ENCODE measurements around the gene STK16.
"Not testable (repeated sequence)": the region's sequence is repeated elsewhere in the genome, so short reads cannot be mapped to it uniquely, and the experiment has no call there.

Gene STK16

GRCh38 chr2:219287116-219287440, 41.8 kb downstream of the STK16 start:
- not testable (repeated sequence) for H3K9ac ChIP-seq (ENCODE audit: low read depth in 1 of 2, low read length in 2 of 2); H3K9me3 ChIP-seq (ENCODE audit: control insufficient read depth in 1 of 2, low read length in 2 of 2); H3K27me3 ChIP-seq (ENCODE audit: control insufficient read depth in 1 of 2, insufficient read depth in 2 of 2, low read length in 2 of 2); H3K4me1 ChIP-seq (ENCODE audit: control insufficient read depth in 1 of 2, insufficient read depth in 2 of 2, low read length in 2 of 2); H3K27ac ChIP-seq (ENCODE audit: low read depth, low read length); H3K4me3 ChIP-seq (ENCODE audit: low read depth in 1 of 2, low read length in 2 of 2)
- peaks cover 19 to 30% of the 10 kb centered on the region in 2 donors for H3K36me3 ChIP-seq (ENCODE audit: control insufficient read depth in 1 of 2, insufficient read depth in 2 of 2, low read length in 2 of 2)

- peaks cover 14 to 26% of the 10 kb centered on the region in 2 donors for H3K36me3 ChIP-seq (ENCODE audit: control insufficient read depth in 1 of 2, insufficient read depth in 2 of 2, low read length in 2 of 2)
- no peak overlapping the region for H3K27ac ChIP-seq (ENCODE audit: low read depth, low read length)
- H3K27me3 ChIP-seq (ENCODE audit: control insufficient read depth in 1 of 2, insufficient read depth in 2 of 2, low read length in 2 of 2), result no peaks in the 10 kb centered on the region
- no peaks in the 10 kb centered on the region for H3K9me3 ChIP-seq (ENCODE audit: control insufficient read depth in 1 of 2, low read length in 2 of 2)
- no peak overlapping the region for H3K4me3 ChIP-seq (ENCODE audit: low read depth in 1 of 2, low read length in 2 of 2)
- H3K4me1 ChIP-seq (ENCODE audit: control insufficient read depth in 1 of 2, insufficient read depth in 2 of 2, low read length in 2 of 2), result no peaks in the 10 kb centered on the region
- H3K9ac ChIP-seq (ENCODE audit: low read depth in 1 of 2, low read length in 2 of 2), result no peak overlapping the region
These were observed 42.4 kb downstream of the STK16 start for GRCh38 chr2:219287580-219288265.

GRCh38 chr2:219289195-219289536, 43.9 kb downstream of the STK16 start:
- Histone ChIP-seq H3K9ac (ENCODE audit: low read depth in 1 of 2, low read length in 2 of 2) (no peak overlapping the region), H3K27ac (ENCODE audit: low read depth, low read length) (no peak overlapping the region), H3K4me3 (ENCODE audit: low read depth in 1 of 2, low read length in 2 of 2) (no peak overlapping the region), H3K4me1 (ENCODE audit: control insufficient read depth in 1 of 2, insufficient read depth in 2 of 2, low read length in 2 of 2) (peaks cover 1 to 2% of the 10 kb centered on the region in 2 donors), H3K27me3 (ENCODE audit: control insufficient read depth in 1 of 2, insufficient read depth in 2 of 2, low read length in 2 of 2) (no peaks in the 10 kb centered on the region), H3K9me3 (ENCODE audit: control insufficient read depth in 1 of 2, low read length in 2 of 2) (no peaks in the 10 kb centered on the region), H3K36me3 (ENCODE audit: control insufficient read depth in 1 of 2, insufficient read depth in 2 of 2, low read length in 2 of 2) (peaks cover 4 to 21% of the 10 kb centered on the region in 2 donors)

GRCh38 chr2:219289537-219290361, 44.5 kb downstream of the STK16 start:
- no peak overlapping the region for H3K4me3 ChIP-seq (ENCODE audit: low read depth in 1 of 2, low read length in 2 of 2)
- no peaks in the 10 kb centered on the region for H3K9me3 ChIP-seq (ENCODE audit: control insufficient read depth in 1 of 2, low read length in 2 of 2)
- H3K27ac ChIP-seq (ENCODE audit: low read depth, low read length), result peak overlapping the region; percentile 32
- peaks cover 4 to 15% of the 10 kb centered on the region in 2 donors for H3K36me3 ChIP-seq (ENCODE audit: control insufficient read depth in 1 of 2, insufficient read depth in 2 of 2, low read length in 2 of 2)
- H3K4me1 ChIP-seq (ENCODE audit: control insufficient read depth in 1 of 2, insufficient read depth in 2 of 2, low read length in 2 of 2), result peaks cover 6% of the 10 kb centered on the region in 2 donors
- H3K27me3 ChIP-seq (ENCODE audit: control insufficient read depth in 1 of 2, insufficient read depth in 2 of 2, low read length in 2 of 2), result no peaks in the 10 kb centered on the region
- no peak overlapping the region for H3K9ac ChIP-seq (ENCODE audit: low read depth in 1 of 2, low read length in 2 of 2)

- peaks cover 10% of the 10 kb centered on the region in 2 donors for H3K4me1 ChIP-seq (ENCODE audit: control insufficient read depth in 1 of 2, insufficient read depth in 2 of 2, low read length in 2 of 2)
- no peak overlapping the region for H3K27ac ChIP-seq (ENCODE audit: low read depth, low read length)
- no peaks in the 10 kb centered on the region for H3K9me3 ChIP-seq (ENCODE audit: control insufficient read depth in 1 of 2, low read length in 2 of 2)
These were observed 45.3 kb downstream of the STK16 start for GRCh38 chr2:219290381-219291171.

GRCh38 chr2:219291394-219291793, 46.1 kb downstream of the STK16 start:
- Histone ChIP-seq H3K9ac (ENCODE audit: low read depth in 1 of 2, low read length in 2 of 2) (no peak overlapping the region), H3K4me3 (ENCODE audit: low read depth in 1 of 2, low read length in 2 of 2) (no peak overlapping the region), H3K27me3 (ENCODE audit: control insufficient read depth in 1 of 2, insufficient read depth in 2 of 2, low read length in 2 of 2) (no peaks in the 10 kb centered on the region), H3K27ac (ENCODE audit: low read depth, low read length) (no peak overlapping the region), H3K9me3 (ENCODE audit: control insufficient read depth in 1 of 2, low read length in 2 of 2) (no peaks in the 10 kb centered on the region), H3K4me1 (ENCODE audit: control insufficient read depth in 1 of 2, insufficient read depth in 2 of 2, low read length in 2 of 2) (peaks cover 10% of the 10 kb centered on the region in 2 donors), H3K36me3 (ENCODE audit: control insufficient read depth in 1 of 2, insufficient read depth in 2 of 2, low read length in 2 of 2) (peaks cover 0 to 5% of the 10 kb centered on the region in 2 donors)

More at GRCh38 chr2:219290381-219291171, 45.3 kb downstream of the STK16 start:
- H3K36me3 ChIP-seq (ENCODE audit: control insufficient read depth in 1 of 2, insufficient read depth in 2 of 2, low read length in 2 of 2), result peaks cover 0 to 7% of the 10 kb centered on the region in 2 donors
- H3K4me3 ChIP-seq (ENCODE audit: low read depth in 1 of 2, low read length in 2 of 2), result no peak overlapping the region
- H3K27me3 ChIP-seq (ENCODE audit: control insufficient read depth in 1 of 2, insufficient read depth in 2 of 2, low read length in 2 of 2), result no peaks in the 10 kb centered on the region
- no peak overlapping the region for H3K9ac ChIP-seq (ENCODE audit: low read depth in 1 of 2, low read length in 2 of 2)

- Histone ChIP-seq H3K9me3 (ENCODE audit: control insufficient read depth in 1 of 2, low read length in 2 of 2) (no peaks in the 10 kb centered on the region), H3K4me3 (ENCODE audit: low read depth in 1 of 2, low read length in 2 of 2) (no peak overlapping the region), H3K9ac (ENCODE audit: low read depth in 1 of 2, low read length in 2 of 2) (no peak overlapping the region), H3K36me3 (ENCODE audit: control insufficient read depth in 1 of 2, insufficient read depth in 2 of 2, low read length in 2 of 2) (no peaks in the 10 kb centered on the region), H3K27me3 (ENCODE audit: control insufficient read depth in 1 of 2, insufficient read depth in 2 of 2, low read length in 2 of 2) (no peaks in the 10 kb centered on the region), H3K27ac (ENCODE audit: low read depth, low read length) (no peak overlapping the region), H3K4me1 (ENCODE audit: control insufficient read depth in 1 of 2, insufficient read depth in 2 of 2, low read length in 2 of 2) (peaks cover 10% of the 10 kb centered on the region in 2 donors)
These were observed 46.7 kb downstream of the STK16 start for GRCh38 chr2:219291910-219292490.

- no peak overlapping the region for H3K9ac ChIP-seq (ENCODE audit: low read depth in 1 of 2, low read length in 2 of 2)
- H3K4me3 ChIP-seq (ENCODE audit: low read depth in 1 of 2, low read length in 2 of 2), result no peak overlapping the region
- H3K27ac ChIP-seq (ENCODE audit: low read depth, low read length), result no peak overlapping the region
- H3K4me1 ChIP-seq (ENCODE audit: control insufficient read depth in 1 of 2, insufficient read depth in 2 of 2, low read length in 2 of 2), result peaks cover 10% of the 10 kb centered on the region in 2 donors
- H3K27me3 ChIP-seq (ENCODE audit: control insufficient read depth in 1 of 2, insufficient read depth in 2 of 2, low read length in 2 of 2), result no peaks in the 10 kb centered on the region
- H3K36me3 ChIP-seq (ENCODE audit: control insufficient read depth in 1 of 2, insufficient read depth in 2 of 2, low read length in 2 of 2), result no peaks in the 10 kb centered on the region
- no peaks in the 10 kb centered on the region for H3K9me3 ChIP-seq (ENCODE audit: control insufficient read depth in 1 of 2, low read length in 2 of 2)
These were observed 47.3 kb downstream of the STK16 start for GRCh38 chr2:219292616-219293015.

- no peaks in the 10 kb centered on the region for H3K9me3 ChIP-seq (ENCODE audit: control insufficient read depth in 1 of 2, low read length in 2 of 2)
- H3K9ac ChIP-seq (ENCODE audit: low read depth in 1 of 2, low read length in 2 of 2), result peak overlapping the region in 1 of 2 donors; percentile 29
- H3K4me3 ChIP-seq (ENCODE audit: low read depth in 1 of 2, low read length in 2 of 2), result no peak overlapping the region
- H3K27ac ChIP-seq (ENCODE audit: low read depth, low read length), result no peak overlapping the region
- no peaks in the 10 kb centered on the region for H3K27me3 ChIP-seq (ENCODE audit: control insufficient read depth in 1 of 2, insufficient read depth in 2 of 2, low read length in 2 of 2)
- H3K36me3 ChIP-seq (ENCODE audit: control insufficient read depth in 1 of 2, insufficient read depth in 2 of 2, low read length in 2 of 2), result no peaks in the 10 kb centered on the region
- peaks cover 10 to 13% of the 10 kb centered on the region in 2 donors for H3K4me1 ChIP-seq (ENCODE audit: control insufficient read depth in 1 of 2, insufficient read depth in 2 of 2, low read length in 2 of 2)
These were observed 48.5 kb downstream of the STK16 start for GRCh38 chr2:219293736-219294231.

Measured in duodenal mucosa (tissue), 2 donors.